Measurements from ENCODE around the gene RNF25. TPM values are rescaled to one million over a fixed set of nuclear protein-coding genes. Genes with fewer than 3 reads are reported as not detected.

Gene RNF25
- 10 to 100 TPM; 27.2 to 29.8 TPM for total RNA-seq

- Mint-ChIP-seq H3K36me3 (no peaks in the 10 kb centered on the region), H3K9me3 (no peaks in the 10 kb centered on the region), H3K27me3 (no peaks in the 10 kb centered on the region), H3K4me1 (peaks cover 17% of the 10 kb centered on the region), H3K27ac (peak within 1 kb of the TSS; percentile 93), H3K4me3 (peak within 1 kb of the TSS; percentile 94)
- peak; percentile 86 for DNase-seq
Observed at GRCh38 chr2:218671654-218672566, at the start of gene RNF25, which contains the start of gene STK36. Gene RNF25, minus strand, starts transcription at chr2:218672002. Its CDS starts 32 bp downstream, at chr2:218671970. Gene STK36, plus strand, starts transcription at chr2:218672086. Its CDS starts 744 bp downstream, at chr2:218672830.

- no peak for DNase-seq
- Mint-ChIP-seq H3K27me3 (no peaks in the 10 kb centered on the region), H3K4me3 (no peak overlapping the region), H3K9me3 (peaks cover 12% of the 10 kb centered on the region), H3K36me3 (peaks cover 26% of the 10 kb centered on the region), H3K4me1 (peaks cover 11% of the 10 kb centered on the region), H3K27ac (no peak overlapping the region)
Observed at GRCh38 chr2:218721488-218721887, 49.7 kb upstream of the RNF25 start.

GRCh38 chr2:218720048-218721041 is 48.5 kb upstream of the RNF25 start:
- H3K4me1 Mint-ChIP-seq, result peaks cover 11% of the 10 kb centered on the region
- peaks cover 18% of the 10 kb centered on the region for H3K36me3 Mint-ChIP-seq
- H3K4me3 Mint-ChIP-seq, result no peak overlapping the region
- H3K27ac Mint-ChIP-seq, result no peak overlapping the region
- no peak for DNase-seq
- H3K9me3 Mint-ChIP-seq, result peaks cover 2% of the 10 kb centered on the region
- H3K27me3 Mint-ChIP-seq, result no peaks in the 10 kb centered on the region

- no peak overlapping the region for H3K27ac Mint-ChIP-seq
- no peaks in the 10 kb centered on the region for H3K27me3 Mint-ChIP-seq
- no peak overlapping the region for H3K4me3 Mint-ChIP-seq
- H3K4me1 Mint-ChIP-seq, result peaks cover 11% of the 10 kb centered on the region
- H3K36me3 Mint-ChIP-seq, result peaks cover 12% of the 10 kb centered on the region
- DNase-seq, result no peak
- no peaks in the 10 kb centered on the region for H3K9me3 Mint-ChIP-seq
Observed at GRCh38 chr2:218719457-218719856, 47.7 kb upstream of the RNF25 start.

- DNase-seq, result no peak
- H3K27me3 Mint-ChIP-seq, result no peaks in the 10 kb centered on the region
- H3K9me3 Mint-ChIP-seq, result no peaks in the 10 kb centered on the region
- no peak overlapping the region for H3K27ac Mint-ChIP-seq
- peaks cover 10% of the 10 kb centered on the region for H3K36me3 Mint-ChIP-seq
- H3K4me1 Mint-ChIP-seq, result peaks cover 18% of the 10 kb centered on the region
- no peak overlapping the region for H3K4me3 Mint-ChIP-seq
Observed at GRCh38 chr2:218718058-218718457, 46.3 kb upstream of the RNF25 start.

- H3K27ac Mint-ChIP-seq, result no peak overlapping the region
- H3K4me1 Mint-ChIP-seq, result peaks cover 13% of the 10 kb centered on the region
- H3K4me3 Mint-ChIP-seq, result no peak overlapping the region
Observed at GRCh38 chr2:218717262-218717661, 45.5 kb upstream of the RNF25 start.

GRCh38 chr2:218716070-218716469 is 44.3 kb upstream of the RNF25 start:
- Mint-ChIP-seq H3K4me3 (no peak overlapping the region), H3K36me3 (peaks cover 13% of the 10 kb centered on the region), H3K4me1 (peaks cover 21% of the 10 kb centered on the region), H3K27me3 (no peaks in the 10 kb centered on the region), H3K9me3 (no peaks in the 10 kb centered on the region), H3K27ac (no peak overlapping the region)
- DNase-seq, result no peak

More at GRCh38 chr2:218717262-218717661, 45.5 kb upstream of the RNF25 start:
- no peaks in the 10 kb centered on the region for H3K9me3 Mint-ChIP-seq
- peaks cover 10% of the 10 kb centered on the region for H3K36me3 Mint-ChIP-seq
- H3K27me3 Mint-ChIP-seq, result no peaks in the 10 kb centered on the region
- no peak for DNase-seq

GRCh38 chr2:218713922-218714321 is 42.1 kb upstream of the RNF25 start:
- Mint-ChIP-seq H3K4me3 (no peak overlapping the region), H3K27ac (no peak overlapping the region), H3K4me1 (peaks cover 21% of the 10 kb centered on the region), H3K27me3 (no peaks in the 10 kb centered on the region), H3K9me3 (no peaks in the 10 kb centered on the region), H3K36me3 (peaks cover 9% of the 10 kb centered on the region)
- no peak for DNase-seq

- Mint-ChIP-seq H3K4me1 (peaks cover 16% of the 10 kb centered on the region), H3K4me3 (peak overlapping the region; percentile 97)
Observed at GRCh38 chr2:218711550-218711929, 39.7 kb upstream of the RNF25 start.

GRCh38 chr2:218710687-218711549 is 39.1 kb upstream of the RNF25 start, which contains the start of gene TTLL4:
Gene TTLL4, plus strand, starts transcription at chr2:218710835. Its CDS starts 26,842 bp downstream, at chr2:218737677.
- Mint-ChIP-seq H3K4me1 (peaks cover 16% of the 10 kb centered on the region), H3K27me3 (peaks cover 6% of the 10 kb centered on the region), H3K27ac (peak within 1 kb of the TSS; percentile 85), H3K4me3 (peak within 1 kb of the TSS; percentile 97), H3K9me3 (no peaks in the 10 kb centered on the region), H3K36me3 (peaks cover 5% of the 10 kb centered on the region)
- peak; percentile 99 for DNase-seq

More at GRCh38 chr2:218711550-218711929, 39.7 kb upstream of the RNF25 start:
- Mint-ChIP-seq H3K36me3 (peaks cover 6% of the 10 kb centered on the region), H3K9me3 (no peaks in the 10 kb centered on the region), H3K27me3 (peaks cover 4% of the 10 kb centered on the region), H3K27ac (peak overlapping the region; percentile 85)
- no peak for DNase-seq

GRCh38 chr2:218710334-218710686 is 38.5 kb upstream of the RNF25 start:
- no peaks in the 10 kb centered on the region for H3K9me3 Mint-ChIP-seq
- DNase-seq, result no peak
- peaks cover 16% of the 10 kb centered on the region for H3K4me1 Mint-ChIP-seq
- H3K27me3 Mint-ChIP-seq, result peaks cover 8% of the 10 kb centered on the region
- H3K4me3 Mint-ChIP-seq, result peak overlapping the region; percentile 97
- H3K36me3 Mint-ChIP-seq, result peaks cover 3% of the 10 kb centered on the region
- peak overlapping the region; percentile 85 for H3K27ac Mint-ChIP-seq

- H3K27me3 Mint-ChIP-seq, result peaks cover 8% of the 10 kb centered on the region
- H3K36me3 Mint-ChIP-seq, result peaks cover 3% of the 10 kb centered on the region
- H3K27ac Mint-ChIP-seq, result peak overlapping the region; percentile 25
- H3K4me1 Mint-ChIP-seq, result peaks cover 16% of the 10 kb centered on the region
- DNase-seq, result no peak
- no peaks in the 10 kb centered on the region for H3K9me3 Mint-ChIP-seq
- peak overlapping the region; percentile 22 for H3K4me3 Mint-ChIP-seq
Observed at GRCh38 chr2:218709908-218710307, 38.1 kb upstream of the RNF25 start.

- H3K27ac Mint-ChIP-seq, result no peak overlapping the region
- peaks cover 9% of the 10 kb centered on the region for H3K4me1 Mint-ChIP-seq
- peaks cover 3% of the 10 kb centered on the region for H3K36me3 Mint-ChIP-seq
- H3K4me3 Mint-ChIP-seq, result no peak overlapping the region
- no peaks in the 10 kb centered on the region for H3K9me3 Mint-ChIP-seq
- no peak for DNase-seq
- peaks cover 8% of the 10 kb centered on the region for H3K27me3 Mint-ChIP-seq
Observed at GRCh38 chr2:218708086-218708485, 36.3 kb upstream of the RNF25 start.

GRCh38 chr2:218703341-218703740 is 31.5 kb upstream of the RNF25 start:
- Mint-ChIP-seq H3K36me3 (no peaks in the 10 kb centered on the region), H3K4me1 (no peaks in the 10 kb centered on the region), H3K27me3 (peaks cover 8% of the 10 kb centered on the region), H3K4me3 (no peak overlapping the region), H3K9me3 (no peaks in the 10 kb centered on the region), H3K27ac (no peak overlapping the region)
- no peak for DNase-seq

Measured in activated naive CD8-positive, alpha-beta T cell treated with anti-CD3 and anti-CD28 coated beads for 36 hours (primary cell).